ENCODE results near the gene RIBC2.

RIBC2 gene

GRCh38 chr22:45475063-45475747 is 61.7 kb downstream of the RIBC2 start:
- no peak for DNase-seq

- DNase-seq = no peak
These were observed 62.5 kb downstream of the RIBC2 start for GRCh38 chr22:45475851-45476514.

GRCh38 chr22:45476814-45477213 is 63.3 kb downstream of the RIBC2 start:
- no peak for DNase-seq

GRCh38 chr22:45477366-45478107 is 64.0 kb downstream of the RIBC2 start:
- DNase-seq = no peak

- DNase-seq = no peak
These were observed 64.7 kb downstream of the RIBC2 start for GRCh38 chr22:45478108-45478771.

GRCh38 chr22:45480717-45481116 is 67.2 kb downstream of the RIBC2 start:
- DNase-seq = no peak

GRCh38 chr22:45481661-45482060 is 68.2 kb downstream of the RIBC2 start:
- no peak for DNase-seq

All from activated CD8-positive, alpha-beta memory T cell treated with anti-CD3 and anti-CD28 coated beads, Interleukin-2, amount 50 U/mL, for 48 hours (primary cell).